Measurements from ENCODE around the gene RARRES1.

The RARRES1 gene

GRCh38 chr3:158735296-158736033 lies 3.2 kb upstream of the RARRES1 start:
- no peak for DNase-seq (ENCODE audit: low read depth in 1 of 2, low spot score in 1 of 2)

- no peak for DNase-seq (ENCODE audit: low read depth in 1 of 2, low spot score in 1 of 2)
Observed at GRCh38 chr3:158733656-158734055, 1.4 kb upstream of the RARRES1 start.

- DNase-seq (ENCODE audit: low read depth in 1 of 2, low spot score in 1 of 2), result no peak
Observed at GRCh38 chr3:158732856-158733200, 571 bp upstream of the RARRES1 start.

GRCh38 chr3:158731486-158731885 lies 771 bp downstream of the RARRES1 start:
- no peak for DNase-seq (ENCODE audit: low read depth in 1 of 2, low spot score in 1 of 2)

GRCh38 chr3:158728851-158729250 lies 3.4 kb downstream of the RARRES1 start:
- no peak for DNase-seq (ENCODE audit: low read depth in 1 of 2, low spot score in 1 of 2)

GRCh38 chr3:158728061-158728377 lies 4.2 kb downstream of the RARRES1 start:
- DNase-seq (ENCODE audit: low read depth in 1 of 2, low spot score in 1 of 2), result no peak

- DNase-seq (ENCODE audit: low read depth in 1 of 2, low spot score in 1 of 2), result no peak
Observed at GRCh38 chr3:158727206-158728060, 4.8 kb downstream of the RARRES1 start.

GRCh38 chr3:158725348-158726011 lies 6.8 kb downstream of the RARRES1 start:
- no peak for DNase-seq (ENCODE audit: low read depth in 1 of 2, low spot score in 1 of 2)

- no peak for DNase-seq (ENCODE audit: low read depth in 1 of 2, low spot score in 1 of 2)
Observed at GRCh38 chr3:158723991-158724390, 8.3 kb downstream of the RARRES1 start.

- DNase-seq (ENCODE audit: low read depth in 1 of 2, low spot score in 1 of 2), result no peak
Observed at GRCh38 chr3:158722108-158722507, 10.1 kb downstream of the RARRES1 start.

- no peak for DNase-seq (ENCODE audit: low read depth in 1 of 2, low spot score in 1 of 2)
Observed at GRCh38 chr3:158718490-158719170, 13.6 kb downstream of the RARRES1 start.

GRCh38 chr3:158717576-158717975 lies 14.7 kb downstream of the RARRES1 start:
- DNase-seq (ENCODE audit: low read depth in 1 of 2, low spot score in 1 of 2), result no peak

- no peak for DNase-seq (ENCODE audit: low read depth in 1 of 2, low spot score in 1 of 2)
Observed at GRCh38 chr3:158713094-158713499, 19.2 kb downstream of the RARRES1 start.

GRCh38 chr3:158712443-158712842 lies 19.8 kb downstream of the RARRES1 start:
- DNase-seq (ENCODE audit: low read depth in 1 of 2, low spot score in 1 of 2), result no peak

- no peak for DNase-seq (ENCODE audit: low read depth in 1 of 2, low spot score in 1 of 2)
Observed at GRCh38 chr3:158711886-158712285, 20.4 kb downstream of the RARRES1 start.

- DNase-seq (ENCODE audit: low read depth in 1 of 2, low spot score in 1 of 2), result no peak
Observed at GRCh38 chr3:158710601-158711000, 21.7 kb downstream of the RARRES1 start.

GRCh38 chr3:158709666-158710083 lies 22.6 kb downstream of the RARRES1 start:
- no peak for DNase-seq (ENCODE audit: low read depth in 1 of 2, low spot score in 1 of 2)

- no peak for DNase-seq (ENCODE audit: low read depth in 1 of 2, low spot score in 1 of 2)
Observed at GRCh38 chr3:158703566-158703965, 28.7 kb downstream of the RARRES1 start.

- DNase-seq (ENCODE audit: low read depth in 1 of 2, low spot score in 1 of 2), result no peak
Observed at GRCh38 chr3:158702815-158703481, 29.3 kb downstream of the RARRES1 start.

GRCh38 chr3:158701420-158702065 lies 30.7 kb downstream of the RARRES1 start:
- DNase-seq (ENCODE audit: low read depth in 1 of 2, low spot score in 1 of 2), result no peak

All from stimulated activated CD4-positive, alpha-beta T cell treated with anti-CD3 and anti-CD28 coated beads, Interleukin-15, amount 100 ng/mL, for 1 hour (primary cell).